ENCODE data around the gene CALN1.

Gene CALN1

DNA sequence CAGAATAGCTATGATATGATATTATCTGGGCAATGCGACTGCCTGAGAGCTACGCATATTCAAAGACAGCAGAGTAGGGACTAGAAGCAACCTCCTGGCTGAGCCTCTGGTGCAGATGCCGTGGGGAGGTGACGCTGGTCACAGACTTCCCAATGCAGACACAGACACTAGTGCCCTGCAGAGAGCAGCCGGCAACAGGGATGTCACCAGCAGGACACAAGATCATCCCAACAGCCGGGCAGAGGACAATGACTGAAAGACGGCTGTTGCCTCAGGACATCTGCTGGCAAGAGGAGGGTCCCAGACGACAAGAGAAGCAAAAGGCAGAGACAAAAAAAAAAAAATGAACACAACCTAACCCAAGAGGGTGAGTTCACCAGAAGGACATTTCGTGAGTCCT, 104.6 kb downstream of the CALN1 start:
- no peak overlapping the region for H2AFZ ChIP-seq (ENCODE audit: low read length)
- no peak overlapping the region for H2BK120ac ChIP-seq (ENCODE audit: low read depth, low read length)
- H3K4me1 ChIP-seq (ENCODE audit: control insufficient read depth in 2 of 2, insufficient read depth in 1 of 2, low read depth in 1 of 2, low read length in 2 of 2) = peaks cover 0 to 2% of the 10 kb centered on the region in 2 donors
- H3K79me1 ChIP-seq (ENCODE audit: low read depth, low read length) = no peaks in the 10 kb centered on the region
- H3K23ac ChIP-seq (ENCODE audit: low read depth, low read length, poor library complexity) = no peak overlapping the region
- H2BK12ac ChIP-seq (ENCODE audit: low read length) = no peak overlapping the region
- no peak overlapping the region for H2AK5ac ChIP-seq (ENCODE audit: low read depth, low read length)
- H3K4ac ChIP-seq (ENCODE audit: low read length) = no peak overlapping the region
- no peak overlapping the region for H3K18ac ChIP-seq (ENCODE audit: low read length)
- H4K8ac ChIP-seq (ENCODE audit: low read depth, low read length) = no peak overlapping the region
- whole genome bisulfite sequencing, 2 donors (ENCODE audit: extremely low coverage in 2 of 2, insufficient read length in 2 of 2, insufficient replicate concordance in 1 of 2) = no CpG with 5 or more reads among the region's 9 CpGs
- H3K9me3 ChIP-seq (replicated peaks in 1 of 2; ENCODE audit: control insufficient read depth in 2 of 2, insufficient read depth in 1 of 2, low read depth in 1 of 2, low read length in 2 of 2) = no peaks in the 10 kb centered on the region
- no peak overlapping the region for H3K9ac ChIP-seq (ENCODE audit: low read depth, low read length, poor library complexity)
- no peaks in the 10 kb centered on the region for H3K36me3 ChIP-seq (replicated peaks in 1 of 2; ENCODE audit: control insufficient read depth in 2 of 2, insufficient read depth in 2 of 2, low read length in 2 of 2)
- H3K4me3 ChIP-seq (ENCODE audit: low read length in 2 of 2) = no peak overlapping the region
- H2BK15ac ChIP-seq (ENCODE audit: low read length) = no peak overlapping the region
- H3K27me3 ChIP-seq (ENCODE audit: control insufficient read depth in 3 of 3, insufficient read depth in 3 of 3, low read depth in 1 of 3, low read length in 3 of 3) = no peaks in the 10 kb centered on the region
- no peak overlapping the region for H4K91ac ChIP-seq (ENCODE audit: low read depth, low read length, poor library complexity)
- no peak overlapping the region for H3K27ac ChIP-seq (replicated peaks; ENCODE audit: low read length)
- DNase-seq (ENCODE audit: low spot score) = no peak
- no peak overlapping the region for H3K14ac ChIP-seq (ENCODE audit: low read length)
- no peak overlapping the region for H2BK5ac ChIP-seq (ENCODE audit: low read length)
- H3K4me2 ChIP-seq (ENCODE audit: insufficient read depth, low read length, poor library complexity, severe bottlenecking) = no peak overlapping the region

DNA sequence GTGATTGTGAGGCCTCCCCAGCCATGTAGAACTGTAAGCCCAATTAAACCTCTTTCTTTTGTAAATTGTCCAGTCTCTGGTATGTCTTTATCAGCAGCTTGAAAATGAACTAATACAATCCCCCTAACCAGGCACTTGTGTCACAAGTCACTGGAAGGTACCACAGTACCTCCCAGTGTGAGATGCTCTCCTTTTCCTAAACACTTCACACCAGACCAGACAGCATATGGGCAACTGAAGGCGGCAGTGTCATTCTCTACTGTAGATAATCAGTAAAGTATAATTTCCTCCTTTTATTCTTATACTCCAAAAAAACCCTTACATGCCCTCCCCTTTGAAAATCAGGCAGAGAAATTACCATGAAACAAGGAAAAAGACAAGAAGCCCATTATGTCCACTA, 113.2 kb downstream of the CALN1 start:
- H3K4me3 ChIP-seq (ENCODE audit: low read length in 2 of 2) = no peak overlapping the region
- no CpG with 5 or more reads among the region's 1 CpG for WGBS, 2 donors (ENCODE audit: extremely low coverage in 2 of 2, insufficient read length in 2 of 2, insufficient replicate concordance in 1 of 2)
- no peak for DNase-seq (ENCODE audit: low spot score)

DNA sequence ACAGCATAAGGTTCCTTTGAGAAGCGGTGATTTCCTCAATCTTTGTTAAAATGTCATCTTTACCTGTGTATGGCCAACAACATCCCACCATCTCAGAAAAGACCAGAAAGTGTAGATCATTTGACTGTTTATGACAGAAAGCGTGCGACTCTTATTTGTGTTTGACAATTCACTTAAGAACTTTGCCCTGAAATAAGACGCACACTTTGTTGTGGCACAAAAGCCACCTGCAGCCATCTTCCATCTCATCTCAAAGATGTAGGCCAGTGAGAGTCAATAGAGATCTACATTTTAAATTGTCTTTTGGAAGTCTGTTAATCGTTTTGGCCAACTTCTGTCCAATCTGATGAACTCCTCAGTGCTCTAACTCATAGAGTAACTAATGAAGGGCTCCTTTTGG, 114.0 kb downstream of the CALN1 start:
- Histone ChIP-seq H2BK120ac (ENCODE audit: low read depth, low read length) (no peak overlapping the region), H3K36me3 (replicated peaks in 1 of 2; ENCODE audit: control insufficient read depth in 2 of 2, insufficient read depth in 2 of 2, low read length in 2 of 2) (no peaks in the 10 kb centered on the region), H3K18ac (ENCODE audit: low read length) (no peak overlapping the region), H3K4me1 (ENCODE audit: control insufficient read depth in 2 of 2, insufficient read depth in 1 of 2, low read depth in 1 of 2, low read length in 2 of 2) (no peaks in the 10 kb centered on the region), H3K27me3 (ENCODE audit: control insufficient read depth in 3 of 3, insufficient read depth in 3 of 3, low read depth in 1 of 3, low read length in 3 of 3) (no peaks in the 10 kb centered on the region), H3K4me2 (ENCODE audit: insufficient read depth, low read length, poor library complexity, severe bottlenecking) (no peak overlapping the region), H2BK5ac (ENCODE audit: low read length) (no peak overlapping the region), H2BK12ac (ENCODE audit: low read length) (no peak overlapping the region), H3K79me1 (ENCODE audit: low read depth, low read length) (no peaks in the 10 kb centered on the region), H3K4me3 (ENCODE audit: low read length in 2 of 2) (no peak overlapping the region), H3K9ac (ENCODE audit: low read depth, low read length, poor library complexity) (no peak overlapping the region), H3K23ac (ENCODE audit: low read depth, low read length, poor library complexity) (no peak overlapping the region), H3K14ac (ENCODE audit: low read length) (no peak overlapping the region), H4K91ac (ENCODE audit: low read depth, low read length, poor library complexity) (no peak overlapping the region), H2BK15ac (ENCODE audit: low read length) (no peak overlapping the region), H3K4ac (ENCODE audit: low read length) (no peak overlapping the region), H4K8ac (ENCODE audit: low read depth, low read length) (no peak overlapping the region), H2AFZ (ENCODE audit: low read length) (no peak overlapping the region), H3K9me3 (replicated peaks in 1 of 2; ENCODE audit: control insufficient read depth in 2 of 2, insufficient read depth in 1 of 2, low read depth in 1 of 2, low read length in 2 of 2) (no peaks in the 10 kb centered on the region), H3K27ac (replicated peaks; ENCODE audit: low read length) (no peak overlapping the region), H2AK5ac (ENCODE audit: low read depth, low read length) (no peak overlapping the region)
- no peak for DNase-seq (ENCODE audit: low spot score)
- no CpG with 5 or more reads among the region's 5 CpGs for WGBS, 2 donors (ENCODE audit: extremely low coverage in 2 of 2, insufficient read length in 2 of 2, insufficient replicate concordance in 1 of 2)

More for the DNA sequence above, 113.2 kb downstream of the CALN1 start:
- Histone ChIP-seq H3K4me1 (ENCODE audit: control insufficient read depth in 2 of 2, insufficient read depth in 1 of 2, low read depth in 1 of 2, low read length in 2 of 2) (no peaks in the 10 kb centered on the region), H4K91ac (ENCODE audit: low read depth, low read length, poor library complexity) (no peak overlapping the region), H3K27me3 (ENCODE audit: control insufficient read depth in 3 of 3, insufficient read depth in 3 of 3, low read depth in 1 of 3, low read length in 3 of 3) (no peaks in the 10 kb centered on the region), H2AK5ac (ENCODE audit: low read depth, low read length) (no peak overlapping the region), H3K9me3 (replicated peaks in 1 of 2; ENCODE audit: control insufficient read depth in 2 of 2, insufficient read depth in 1 of 2, low read depth in 1 of 2, low read length in 2 of 2) (no peaks in the 10 kb centered on the region), H4K8ac (ENCODE audit: low read depth, low read length) (no peak overlapping the region), H3K79me1 (ENCODE audit: low read depth, low read length) (no peaks in the 10 kb centered on the region), H2BK12ac (ENCODE audit: low read length) (no peak overlapping the region), H3K23ac (ENCODE audit: low read depth, low read length, poor library complexity) (no peak overlapping the region), H2AFZ (ENCODE audit: low read length) (no peak overlapping the region), H3K27ac (replicated peaks; ENCODE audit: low read length) (no peak overlapping the region), H3K14ac (ENCODE audit: low read length) (no peak overlapping the region), H3K18ac (ENCODE audit: low read length) (no peak overlapping the region), H2BK5ac (ENCODE audit: low read length) (no peak overlapping the region), H3K4me2 (ENCODE audit: insufficient read depth, low read length, poor library complexity, severe bottlenecking) (no peak overlapping the region), H2BK120ac (ENCODE audit: low read depth, low read length) (no peak overlapping the region), H3K4ac (ENCODE audit: low read length) (no peak overlapping the region), H3K9ac (ENCODE audit: low read depth, low read length, poor library complexity) (no peak overlapping the region), H2BK15ac (ENCODE audit: low read length) (no peak overlapping the region), H3K36me3 (replicated peaks in 1 of 2; ENCODE audit: control insufficient read depth in 2 of 2, insufficient read depth in 2 of 2, low read length in 2 of 2) (no peaks in the 10 kb centered on the region)

DNA sequence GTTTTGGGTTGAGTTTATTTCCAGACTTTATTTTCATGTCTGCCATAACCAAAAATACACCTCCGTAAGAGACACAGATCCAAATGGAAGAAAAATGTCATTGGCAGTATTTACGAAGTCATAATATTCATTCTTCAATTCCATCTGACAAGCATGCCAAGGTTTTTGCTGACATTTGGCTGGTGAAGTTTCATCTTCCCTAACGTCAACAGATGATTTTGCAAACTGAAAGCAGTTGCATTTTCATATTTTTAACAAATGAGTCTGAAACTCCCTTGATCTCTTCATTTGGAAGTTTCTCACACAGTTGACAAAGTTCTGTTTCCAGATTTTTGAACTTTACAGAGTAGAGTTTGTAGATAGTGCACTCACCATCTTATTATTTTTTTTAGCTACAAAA, 114.5 kb downstream of the CALN1 start:
- Histone ChIP-seq H3K4ac (ENCODE audit: low read length) (no peak overlapping the region), H3K4me3 (ENCODE audit: low read length in 2 of 2) (no peak overlapping the region), H3K4me1 (ENCODE audit: control insufficient read depth in 2 of 2, insufficient read depth in 1 of 2, low read depth in 1 of 2, low read length in 2 of 2) (no peaks in the 10 kb centered on the region), H3K23ac (ENCODE audit: low read depth, low read length, poor library complexity) (no peak overlapping the region), H3K27ac (replicated peaks; ENCODE audit: low read length) (no peak overlapping the region), H4K91ac (ENCODE audit: low read depth, low read length, poor library complexity) (no peak overlapping the region), H2BK5ac (ENCODE audit: low read length) (no peak overlapping the region), H3K27me3 (ENCODE audit: control insufficient read depth in 3 of 3, insufficient read depth in 3 of 3, low read depth in 1 of 3, low read length in 3 of 3) (no peaks in the 10 kb centered on the region), H2AFZ (ENCODE audit: low read length) (no peak overlapping the region), H2BK12ac (ENCODE audit: low read length) (no peak overlapping the region), H3K79me1 (ENCODE audit: low read depth, low read length) (no peaks in the 10 kb centered on the region), H3K14ac (ENCODE audit: low read length) (no peak overlapping the region), H3K36me3 (replicated peaks in 1 of 2; ENCODE audit: control insufficient read depth in 2 of 2, insufficient read depth in 2 of 2, low read length in 2 of 2) (no peaks in the 10 kb centered on the region), H3K9ac (ENCODE audit: low read depth, low read length, poor library complexity) (no peak overlapping the region), H3K4me2 (ENCODE audit: insufficient read depth, low read length, poor library complexity, severe bottlenecking) (no peak overlapping the region), H2AK5ac (ENCODE audit: low read depth, low read length) (no peak overlapping the region), H3K18ac (ENCODE audit: low read length) (no peak overlapping the region), H2BK15ac (ENCODE audit: low read length) (no peak overlapping the region), H3K9me3 (replicated peaks in 1 of 2; ENCODE audit: control insufficient read depth in 2 of 2, insufficient read depth in 1 of 2, low read depth in 1 of 2, low read length in 2 of 2) (no peaks in the 10 kb centered on the region), H2BK120ac (ENCODE audit: low read depth, low read length) (no peak overlapping the region), H4K8ac (ENCODE audit: low read depth, low read length) (no peak overlapping the region)
- WGBS, 2 donors (ENCODE audit: extremely low coverage in 2 of 2, insufficient read length in 2 of 2, insufficient replicate concordance in 1 of 2) = no CpG with 5 or more reads among the region's 3 CpGs
- no peak for DNase-seq (ENCODE audit: low spot score)
